Ovary (tissue), 9 donors: ENCODE results near the gene KRT33B. TPM values are rescaled to one million over a fixed set of nuclear protein-coding genes. Genes with fewer than 3 reads are reported as not detected.

Source experiments
- DNase-seq, 5 donors: peaks; one replicate each; pipeline ENCODE4 v3.0.0-alpha.2; 2019 to 2020
- H3K27ac ChIP-seq, 2 donors: fragments of 200-600 bp; one replicate each; pipeline versions ENCODE4 v1.5.1 to v1.8.0; 2019 to 2022
- H3K27me3 ChIP-seq: fragments of 200-600 bp; one replicate; pipeline ENCODE4 v1.8.0; 2022
- H3K36me3 ChIP-seq: fragments of 200-600 bp; sonication (generic); one replicate; pipeline ENCODE4 v1.5.1; 2019
- H3K4me1 ChIP-seq: one replicate; pipeline ENCODE4 v1.8.1; 2013; ENCODE audit warnings: mild to moderate bottlenecking, moderate library complexity; ENCODE audit not compliant: insufficient read depth
- H3K4me3 ChIP-seq: fragments of 200-600 bp; sonication (generic); one replicate; pipeline ENCODE4 v1.5.1; 2017
- H3K9me3 ChIP-seq, 2 donors: fragments of 200-600 bp in 1 of 2; sonication (generic) in 1 of 2; one replicate each; pipeline versions ENCODE4 v1.5.1 to v1.8.1; 2013 to 2019; ENCODE audit warnings: mild to moderate bottlenecking in 1 of 2, moderate library complexity in 1 of 2
- CTCF ChIP-seq, 3 donors: fragments of 450-650 bp in 2 of 3; fragments of 200-600 bp in 1 of 3; IDR thresholded peaks; one replicate each; pipeline versions ENCODE4 v1.5.1 to v1.8.0; 2016 to 2022; ENCODE audit warnings: antibody characterized with exemption in 3 of 3, mild to moderate bottlenecking in 1 of 3
- EP300 ChIP-seq: sonication (generic); formaldehyde crosslinking; IDR thresholded peaks from one replicate; pipeline ENCODE4 v1.6.1; 2017; ENCODE audit warnings: antibody characterized with exemption
- POLR2A ChIP-seq: fragments of 450-650 bp; IDR thresholded peaks from one replicate; pipeline ENCODE4 v1.6.1; 2017; ENCODE audit warnings: antibody characterized with exemption, mild to moderate bottlenecking, moderate library complexity
- WGBS, 3 donors: extraction: QIAGEN DNeasy Blood & Tissue Kit in 1 of 3; methylation state at CpG; one replicate each; pipeline versions ENCODE4 v1.1.5 to v1.1.7; 2013 to 2017; 5-methylcytosine and 5-hydroxymethylcytosine counted together
- intact Hi-C, 4 donors: fragments of 100-400 bp; cut with DNase I; formaldehyde crosslinking; loops; one replicate each; pipeline versions ENCODE4 v1.11.0 to v1.15.1; 2022 to 2023
- polyA plus RNA-seq, 2 donors: library from polyadenylated mRNA; stranded (reverse); fragments of 200-250 nt in 1 of 2; fragments of 350-450 nt in 1 of 2; fragmentation: Illumina TruSeq in 1 of 2; extraction: RNeasy Lipid Tissue Mini Kit (QIAGEN cat#74804) in 1 of 2; gene quantifications; one replicate each; pipeline ENCODE4 v1.2.3, GENCODE V29; 2013 to 2014
- total RNA-seq, 7 donors: library from RNA; depleted of rRNA in 2 of 7; stranded (reverse); fragments of >200 nt in 2 of 7; fragmentation: NEBNext Ultra II Directional in 3 of 7; extraction: Animal tissue kit (Norgen Biotek cat#: 25700) in 3 of 7; gene quantifications; one replicate each; pipeline versions ENCODE4 v1.1.0 to v1.2.4, GENCODE V29; 2016 to 2023
- donor health status: DM: no; HTN: no; CAD: no; lungs with moderate emphysema.
- donor health status: DM: no; HTN: no; CAD: no.
- donor health status: Bipolar disorder and iron deficiency.
- donor health status: DM: yes; HTN: yes; CAD: no.
- donor health status: DM: no; HTN: no; CAD: no.
- donor health status: DM: yes; HTN: yes; CAD: no.

Gene KRT33B
- total and polyA plus RNA-seq, 9 donors, result not detected

GRCh38 chr17:41404024-41404671, 34.5 kb upstream of the KRT33B start:
- no peak overlapping the region for H3K4me3 ChIP-seq
- no peaks in the 10 kb centered on the region for H3K27me3 ChIP-seq
- H3K36me3 ChIP-seq, result no peaks in the 10 kb centered on the region
- TF ChIP-seq POLR2A (no peak), EP300 (no peak), CTCF (IDR thresholded peaks at IDR 0.05) (no peak)
- no peak for DNase-seq
- H3K9me3 ChIP-seq, result no peaks in the 10 kb centered on the region
- WGBS, 3 donors, result 63 to 74% (median 64%) methylated on average over 7 of the region's 7 CpGs
- intact Hi-C loops, result loop anchor here in 1 of 4 donors (10.0 kb wide), 1 partner anchor 251 kb away; no protein-coding TSS in a partner anchor
- no peaks in the 10 kb centered on the region for H3K4me1 ChIP-seq
- H3K27ac ChIP-seq, result no peak overlapping the region

- Histone ChIP-seq H3K4me1 (no peaks in the 10 kb centered on the region), H3K36me3 (no peaks in the 10 kb centered on the region), H3K27me3 (no peaks in the 10 kb centered on the region), H3K4me3 (no peak overlapping the region), H3K27ac (no peak overlapping the region), H3K9me3 (no peaks in the 10 kb centered on the region)
- intact Hi-C loops, result loop anchor here in 1 of 4 donors (10.0 kb wide), 1 partner anchor 251 kb away; no protein-coding TSS in a partner anchor
- TF ChIP-seq POLR2A, result no peak
- no peak for TF ChIP-seq CTCF (IDR thresholded peaks at IDR 0.05)
- no peak for TF ChIP-seq EP300
- WGBS, 3 donors, result 71 to 78% (median 74%) methylated on average over 4 of the region's 4 CpGs
- DNase-seq, result no peak
Observed at GRCh38 chr17:41403404-41404023, 33.9 kb upstream of the KRT33B start.

- Histone ChIP-seq H3K27ac (no peak overlapping the region), H3K4me1 (no peaks in the 10 kb centered on the region), H3K4me3 (no peak overlapping the region), H3K36me3 (no peaks in the 10 kb centered on the region), H3K27me3 (no peaks in the 10 kb centered on the region), H3K9me3 (no peaks in the 10 kb centered on the region)
- 73 to 85% (median 79%) methylated on average over 5 of the region's 5 CpGs for WGBS, 3 donors
- TF ChIP-seq EP300, result no peak
- no peak for TF ChIP-seq CTCF (IDR thresholded peaks at IDR 0.05)
- TF ChIP-seq POLR2A, result no peak
- intact Hi-C loops, result loop anchor here in 1 of 4 donors (10.0 kb wide), 1 partner anchor 253 kb away; no protein-coding TSS in a partner anchor
- no peak for DNase-seq
Observed at GRCh38 chr17:41402161-41402560, 32.5 kb upstream of the KRT33B start.

- intact Hi-C loops, result loop anchor here in 1 of 4 donors (10.0 kb wide), 1 partner anchor 492 kb away; no protein-coding TSS in a partner anchor
- 90 to 94% (median 92%) methylated on average over 16 of the region's 16 CpGs for WGBS, 3 donors
- no peak for DNase-seq
- no peak for TF ChIP-seq EP300
- no peak for TF ChIP-seq CTCF (IDR thresholded peaks at IDR 0.05)
- no peak for TF ChIP-seq POLR2A
- H3K4me3 ChIP-seq, result no peak within 1 kb of the TSS
- H3K36me3 ChIP-seq, result no peaks in the 10 kb centered on the region
- peaks cover 13% of the 10 kb centered on the region for H3K4me1 ChIP-seq
- H3K27me3 ChIP-seq, result no peaks in the 10 kb centered on the region
- H3K9me3 ChIP-seq, result no peaks in the 10 kb centered on the region
- no peak within 1 kb of the TSS for H3K27ac ChIP-seq
Observed at GRCh38 chr17:41396996-41397660, 27.5 kb upstream of the KRT33B start, which contains the start of gene KRT31. TSS of gene KRT31 (minus strand) at chr17:41397608. CDS start at chr17:41397539, 69 bp downstream.
